ENCODE results near the gene SCIMP. TPM values are rescaled to one million over a fixed set of nuclear protein-coding genes. Genes with fewer than 3 reads are reported as not detected.

SCIMP gene
- total RNA-seq, result not detected in 2 replicates

DNA sequence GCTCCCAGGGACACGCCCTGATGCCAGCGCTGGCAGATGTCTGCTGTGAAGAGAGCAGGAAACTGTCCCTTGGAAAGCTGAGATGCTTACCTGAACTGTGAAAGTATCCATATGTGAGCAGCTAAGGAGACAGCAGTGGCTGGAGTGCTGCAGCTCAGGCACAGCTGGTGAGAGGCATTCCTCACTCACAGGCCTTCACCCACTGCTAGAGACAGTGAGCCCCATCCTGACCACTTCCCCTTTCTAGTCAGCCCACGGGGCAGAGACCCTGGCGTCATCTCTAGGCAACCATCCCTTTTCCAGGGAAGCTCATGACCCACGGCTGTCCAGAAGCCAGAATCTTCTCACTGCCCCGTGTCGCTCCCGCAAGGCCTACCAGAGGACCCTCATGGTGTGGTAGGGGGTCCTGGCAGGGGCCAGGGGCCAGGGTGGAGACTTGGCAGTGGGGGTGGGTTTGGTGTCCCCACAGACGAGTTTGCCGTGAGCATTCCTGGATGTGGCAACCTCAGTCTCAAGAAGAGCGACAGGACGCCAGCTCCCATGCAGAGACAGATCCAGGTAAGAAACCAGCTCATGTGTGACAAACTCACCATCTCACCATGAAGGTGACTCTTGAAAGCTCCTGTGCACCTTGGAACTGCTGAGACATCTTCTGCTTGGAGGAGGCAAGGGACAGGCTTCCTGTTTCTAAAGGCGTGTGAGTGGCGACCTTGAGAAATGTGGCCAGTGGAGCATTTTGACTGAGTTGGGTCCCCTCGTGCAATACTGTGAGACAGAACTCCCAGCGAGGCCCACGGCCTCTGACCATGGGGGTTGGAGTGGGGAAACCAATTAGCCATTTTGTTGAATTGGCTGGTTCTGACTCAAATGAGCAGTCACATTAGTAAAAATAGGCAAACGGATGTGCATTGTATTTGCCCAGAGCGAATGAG is at the start of gene SCIMP:
SCIMP (minus strand) TSS at position 216 of the 932 bp plus-strand sequence; CDS start at position 111, 105 bp downstream.
- Mint-ChIP-seq H3K27me3 (no peaks in the 10 kb centered on the region), H3K36me3 (ENCODE audit: low read depth) (no peaks in the 10 kb centered on the region), H3K4me3 (no peak within 1 kb of the TSS), H3K9me3 (no peaks in the 10 kb centered on the region), H3K27ac (no peak within 1 kb of the TSS), H3K4me1 (peaks cover 3% of the 10 kb centered on the region)
- intact Hi-C loops (cut with micrococcal nuclease), result loop anchor here (5.0 kb wide), 1 partner anchor 38 kb away; no protein-coding TSS in a partner anchor
- no peak for DNase-seq

DNA sequence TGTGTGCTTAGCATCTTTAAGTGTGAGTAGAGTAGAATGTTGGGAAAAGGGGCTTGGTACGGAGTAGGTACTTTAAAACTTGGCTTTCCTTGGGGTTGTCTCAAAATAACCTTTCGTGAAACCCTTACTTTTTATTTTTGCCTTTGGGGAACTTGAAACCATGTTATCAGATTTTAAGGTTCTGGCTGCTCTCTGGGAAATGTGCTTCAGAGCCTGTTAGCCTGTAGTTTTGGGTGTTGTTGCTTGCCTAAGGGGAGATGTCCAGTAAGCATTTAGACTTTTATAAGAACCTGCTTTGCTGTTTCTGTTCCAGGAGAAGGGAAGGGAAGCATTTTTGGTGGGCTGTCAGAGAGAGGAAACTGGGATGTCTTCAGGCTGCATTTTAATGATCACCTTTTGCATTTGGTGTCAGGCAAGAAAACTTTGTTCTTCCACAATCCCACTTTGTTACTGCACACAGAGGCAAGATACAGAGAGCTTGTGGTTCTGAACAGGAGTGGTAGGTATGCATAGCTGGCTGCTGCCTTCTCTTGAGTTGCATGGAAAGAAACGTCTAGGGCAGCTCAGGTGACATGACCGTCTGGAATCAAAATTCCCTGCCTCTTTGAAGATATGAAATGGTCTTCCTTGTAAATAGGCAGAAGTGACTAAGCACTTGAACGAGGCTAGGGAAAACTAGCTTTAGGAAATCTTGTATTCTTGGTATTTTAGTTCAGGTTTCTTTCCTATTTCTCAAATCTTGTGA is 49.1 kb upstream of the SCIMP start:
- H3K27me3 Mint-ChIP-seq, result peaks cover 2% of the 10 kb centered on the region
- no peaks in the 10 kb centered on the region for H3K9me3 Mint-ChIP-seq
- intact Hi-C loops (cut with micrococcal nuclease), result loop anchor here (5.0 to 10.0 kb wide), 2 partner anchors 151 to 204 kb away; partner anchors contain the start of genes C1QBP, DERL2 and MIS12

DNA sequence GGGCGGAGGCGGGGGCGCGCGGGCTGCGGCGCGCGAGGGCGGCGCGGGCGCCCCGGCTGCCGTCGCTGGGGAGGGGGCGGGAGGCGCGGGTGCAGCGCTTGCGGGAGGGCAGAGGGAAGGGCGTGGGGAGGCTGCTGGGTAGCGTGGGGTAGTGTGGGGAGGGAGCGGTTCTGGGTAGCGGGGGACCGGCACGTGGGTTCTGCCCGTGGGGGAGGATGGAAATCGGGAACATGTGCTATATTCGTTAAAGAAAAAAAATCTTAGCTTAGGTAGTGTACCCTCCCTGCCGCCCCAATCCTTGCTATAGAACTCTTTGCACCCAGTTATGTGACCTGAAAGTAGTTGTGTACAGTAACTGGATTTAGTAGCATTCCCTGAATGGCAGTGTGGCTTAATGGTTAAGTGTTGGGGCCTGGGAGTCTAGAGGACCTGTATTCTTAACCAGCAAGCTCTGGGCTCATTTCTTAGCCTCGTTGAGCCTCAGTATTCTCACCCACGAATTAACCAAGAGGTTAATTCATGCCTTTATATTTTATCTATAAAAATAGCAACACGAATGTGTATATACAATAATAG is 48.1 kb upstream of the SCIMP start:
- no peaks in the 10 kb centered on the region for H3K9me3 Mint-ChIP-seq
- H3K4me3 Mint-ChIP-seq, result peak overlapping the region; percentile 91
- H3K27me3 Mint-ChIP-seq, result peaks cover 2% of the 10 kb centered on the region
- peaks cover 23% of the 10 kb centered on the region for H3K4me1 Mint-ChIP-seq
- peak overlapping the region; percentile 94 for H3K27ac Mint-ChIP-seq
- intact Hi-C loops (cut with micrococcal nuclease), result loop anchor here (5.0 to 10.0 kb wide), 2 partner anchors 152 to 205 kb away; partner anchors contain the start of genes C1QBP, DERL2 and MIS12
- H3K36me3 Mint-ChIP-seq (ENCODE audit: low read depth), result peaks cover 22% of the 10 kb centered on the region
- DNase-seq, result no peak

More for the DNA sequence above, 49.1 kb upstream of the SCIMP start:
- Mint-ChIP-seq H3K36me3 (ENCODE audit: low read depth) (peaks cover 25% of the 10 kb centered on the region), H3K4me1 (peaks cover 29% of the 10 kb centered on the region), H3K27ac (peak overlapping the region; percentile 75), H3K4me3 (peak overlapping the region; percentile 91)
- no peak for DNase-seq

DNA sequence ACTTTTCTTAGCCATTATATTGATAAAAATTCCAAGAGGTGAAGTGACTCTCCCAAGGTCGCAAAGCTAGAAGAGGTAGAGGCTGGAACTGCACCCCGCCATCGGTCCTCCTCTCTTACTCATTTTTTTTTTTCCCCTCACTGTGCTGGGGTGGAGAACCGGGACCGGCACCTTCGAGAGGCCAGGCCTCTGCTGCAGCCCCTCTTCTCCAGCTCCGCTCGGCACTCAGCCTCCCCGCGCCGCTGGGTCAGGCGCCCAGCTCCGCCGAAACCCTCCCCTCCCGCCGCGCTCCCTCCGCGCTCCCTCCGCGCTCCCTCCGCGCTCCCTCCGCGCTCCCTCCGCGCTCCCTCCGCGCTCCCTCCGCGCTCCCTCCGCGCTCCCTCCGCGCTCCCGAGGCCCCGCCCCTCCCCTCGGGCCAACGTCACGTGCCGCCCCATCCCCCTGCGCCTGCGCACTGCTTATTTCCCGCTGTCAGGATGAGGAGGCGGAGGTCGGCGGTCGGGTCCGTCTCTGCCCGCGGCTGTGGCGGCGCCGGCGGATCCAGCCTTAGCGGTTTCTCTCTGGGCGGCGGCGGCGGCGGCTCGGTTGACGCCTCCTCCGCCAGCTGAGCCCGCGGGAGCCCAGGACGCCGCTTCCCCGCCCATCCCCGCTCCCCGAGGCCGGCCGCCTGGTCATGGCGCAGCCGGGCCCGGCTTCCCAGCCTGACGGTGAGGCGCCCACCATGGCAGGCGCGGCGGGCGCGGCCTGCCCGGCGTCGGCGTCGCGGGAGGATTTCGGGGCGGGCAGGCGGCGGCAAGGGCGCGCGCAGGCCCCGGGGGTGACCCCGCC is 47.4 kb upstream of the SCIMP start, which contains the start of gene RABEP1:
RABEP1 (plus strand) TSS at position 471 of the 828 bp plus-strand sequence; CDS start at position 674, 203 bp downstream.
- Mint-ChIP-seq H3K36me3 (ENCODE audit: low read depth) (peaks cover 22% of the 10 kb centered on the region), H3K27ac (peak within 1 kb of the TSS; percentile 94), H3K4me1 (peaks cover 23% of the 10 kb centered on the region), H3K9me3 (no peaks in the 10 kb centered on the region), H3K4me3 (peak within 1 kb of the TSS; percentile 91), H3K27me3 (peaks cover 2% of the 10 kb centered on the region)
- intact Hi-C loops (cut with micrococcal nuclease), result loop anchor here (5.0 to 10.0 kb wide), 2 partner anchors 153 to 205 kb away; partner anchors contain the start of genes C1QBP, DERL2 and MIS12
- peak; percentile 98 for DNase-seq

DNA sequence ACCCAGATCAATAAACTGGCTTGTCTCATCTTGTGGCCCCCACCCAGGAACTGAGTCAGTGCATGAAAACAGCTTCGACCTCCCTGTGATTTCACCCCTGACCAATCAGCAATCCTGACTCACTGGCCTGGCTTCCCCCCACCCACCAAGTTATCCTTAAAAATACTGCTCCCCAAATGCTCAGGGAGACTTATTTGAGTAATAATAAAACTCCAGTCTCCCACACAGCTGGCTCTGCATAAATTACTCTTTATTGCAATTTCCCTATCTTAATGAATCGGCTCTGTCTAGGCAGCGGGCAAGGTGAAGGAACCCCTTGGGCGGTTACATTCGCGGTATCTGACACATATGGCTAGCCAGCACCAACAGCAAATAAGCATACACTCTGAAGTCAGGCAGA is 37.7 kb upstream of the SCIMP start:
- intact Hi-C loops (cut with micrococcal nuclease), result no loop called here
- no peak for DNase-seq
- H3K9me3 Mint-ChIP-seq, result no peaks in the 10 kb centered on the region
- no peaks in the 10 kb centered on the region for H3K36me3 Mint-ChIP-seq (ENCODE audit: low read depth)
- peak overlapping the region; percentile 4 for H3K4me3 Mint-ChIP-seq
- H3K27ac Mint-ChIP-seq, result no peak overlapping the region
- H3K4me1 Mint-ChIP-seq, result peaks cover 6% of the 10 kb centered on the region
- no peaks in the 10 kb centered on the region for H3K27me3 Mint-ChIP-seq

DNA sequence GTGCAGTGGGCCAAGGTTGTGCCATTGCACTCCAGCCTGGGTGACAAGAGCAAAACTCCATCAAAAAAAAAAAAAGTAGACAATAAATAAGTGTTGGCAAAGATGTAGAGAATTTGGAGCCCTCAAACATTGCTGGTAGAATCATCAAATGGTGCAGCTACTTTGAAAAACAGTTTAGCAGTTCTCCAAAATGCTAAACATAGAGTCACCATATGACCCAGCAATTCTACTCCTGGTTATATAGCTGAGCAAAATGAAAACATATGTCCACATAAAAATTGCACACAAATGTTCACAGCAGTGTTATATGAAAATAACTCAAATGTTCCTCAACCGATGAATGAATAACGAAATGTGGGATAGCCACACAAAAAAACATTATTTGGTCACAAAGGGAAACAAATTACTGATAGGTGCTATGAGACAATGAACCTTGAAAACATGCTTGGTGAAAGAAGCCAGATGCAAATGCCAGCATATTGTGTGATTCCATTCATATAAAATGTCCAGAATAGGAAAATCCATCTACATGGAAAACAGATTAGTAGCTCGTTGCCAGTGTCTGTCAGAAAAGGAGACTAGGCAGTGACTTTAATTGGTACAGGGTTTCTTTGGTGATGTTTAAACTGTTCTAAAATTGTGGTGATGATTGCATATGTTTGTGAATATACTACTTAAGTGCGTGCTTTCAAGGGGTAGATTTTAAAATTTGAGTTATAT is 34.7 kb upstream of the SCIMP start:
- Mint-ChIP-seq H3K27ac (no peak overlapping the region), H3K4me1 (peaks cover 6% of the 10 kb centered on the region), H3K9me3 (no peaks in the 10 kb centered on the region), H3K36me3 (ENCODE audit: low read depth) (no peaks in the 10 kb centered on the region), H3K27me3 (no peaks in the 10 kb centered on the region), H3K4me3 (no peak overlapping the region)
- no peak for DNase-seq
- intact Hi-C loops (cut with micrococcal nuclease), result no loop called here

DNA sequence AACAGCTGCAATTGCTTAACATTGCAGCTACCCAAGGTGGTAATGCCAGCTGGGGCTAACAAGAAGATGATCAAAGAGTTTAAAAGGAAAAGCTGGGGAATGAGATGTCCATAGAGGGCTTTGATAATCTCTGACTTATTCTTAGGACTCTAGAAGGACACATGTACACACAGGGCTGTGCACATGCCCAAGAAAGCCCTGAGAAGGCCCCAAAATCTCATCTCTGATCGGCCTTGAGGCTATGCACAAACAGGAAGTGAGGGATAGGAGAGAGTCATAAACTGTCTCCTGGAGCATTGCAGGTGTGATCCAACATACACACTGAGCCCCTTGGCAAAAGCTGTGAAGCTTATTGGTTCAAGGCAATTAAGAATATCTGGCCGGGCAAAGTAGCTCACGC is 30.2 kb upstream of the SCIMP start:
- H3K27ac Mint-ChIP-seq, result no peak overlapping the region
- H3K4me1 Mint-ChIP-seq, result no peaks in the 10 kb centered on the region
- DNase-seq, result no peak
- intact Hi-C loops (cut with micrococcal nuclease), result no loop called here
- H3K27me3 Mint-ChIP-seq, result no peaks in the 10 kb centered on the region
- H3K36me3 Mint-ChIP-seq (ENCODE audit: low read depth), result no peaks in the 10 kb centered on the region
- H3K4me3 Mint-ChIP-seq, result no peak overlapping the region
- no peaks in the 10 kb centered on the region for H3K9me3 Mint-ChIP-seq

DNA sequence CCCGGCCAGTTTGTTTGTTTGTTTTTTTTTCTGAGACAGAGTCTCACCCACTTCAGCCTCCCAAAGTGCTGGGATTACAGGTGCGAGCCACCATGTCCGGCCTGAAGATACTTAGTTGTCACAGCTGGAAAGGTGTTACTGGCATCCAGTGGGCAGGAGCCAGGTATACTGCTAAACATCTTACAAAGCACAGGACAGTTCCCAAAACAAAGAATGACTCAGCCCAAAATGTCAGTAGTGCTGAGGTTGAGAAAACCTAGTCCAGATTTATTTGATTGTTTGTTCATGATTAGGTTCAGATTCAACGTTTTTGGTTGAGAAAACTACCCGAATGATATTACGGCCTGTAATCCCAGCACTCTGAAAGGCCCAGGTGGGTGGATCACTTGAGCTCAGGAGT is 28.8 kb upstream of the SCIMP start:
- peaks cover 2% of the 10 kb centered on the region for H3K27me3 Mint-ChIP-seq
- H3K36me3 Mint-ChIP-seq (ENCODE audit: low read depth), result no peaks in the 10 kb centered on the region
- H3K4me1 Mint-ChIP-seq, result no peaks in the 10 kb centered on the region
- no peaks in the 10 kb centered on the region for H3K9me3 Mint-ChIP-seq
- H3K4me3 Mint-ChIP-seq, result no peak overlapping the region
- no peak for DNase-seq
- intact Hi-C loops (cut with micrococcal nuclease), result no loop called here
- H3K27ac Mint-ChIP-seq, result no peak overlapping the region

DNA sequence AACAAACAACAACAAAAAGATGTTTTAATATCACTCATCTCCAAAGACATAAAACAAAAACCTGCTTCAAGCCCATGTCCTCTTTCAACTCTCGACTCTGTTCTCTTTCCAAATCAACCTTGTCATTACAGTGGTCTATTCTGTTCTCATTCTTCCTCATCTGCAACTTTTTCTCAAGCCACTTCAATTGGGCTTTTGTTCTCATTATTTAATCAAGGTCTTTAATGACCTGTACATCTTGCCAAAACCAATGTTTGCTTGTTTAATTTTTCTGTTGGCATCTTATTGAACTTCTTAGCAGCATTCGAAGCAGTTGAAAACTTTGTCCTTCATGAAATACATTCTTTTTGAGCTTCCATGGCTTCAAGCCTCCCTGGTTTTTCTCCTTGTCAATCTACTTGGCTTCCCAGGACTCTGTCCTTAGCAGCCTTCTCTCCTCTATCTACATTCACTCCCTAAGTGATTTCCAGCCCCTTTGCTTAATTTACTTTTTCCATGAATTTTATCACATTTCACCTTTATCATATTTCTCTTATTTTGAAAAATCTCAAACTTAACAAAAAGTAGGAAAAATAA is 27.8 kb upstream of the SCIMP start:
- H3K9me3 Mint-ChIP-seq, result no peaks in the 10 kb centered on the region
- no peak for DNase-seq
- H3K27ac Mint-ChIP-seq, result no peak overlapping the region
- H3K4me3 Mint-ChIP-seq, result no peak overlapping the region
- no peaks in the 10 kb centered on the region for H3K36me3 Mint-ChIP-seq (ENCODE audit: low read depth)
- H3K4me1 Mint-ChIP-seq, result no peaks in the 10 kb centered on the region
- intact Hi-C loops (cut with micrococcal nuclease), result no loop called here
- H3K27me3 Mint-ChIP-seq, result peaks cover 2% of the 10 kb centered on the region

DNA sequence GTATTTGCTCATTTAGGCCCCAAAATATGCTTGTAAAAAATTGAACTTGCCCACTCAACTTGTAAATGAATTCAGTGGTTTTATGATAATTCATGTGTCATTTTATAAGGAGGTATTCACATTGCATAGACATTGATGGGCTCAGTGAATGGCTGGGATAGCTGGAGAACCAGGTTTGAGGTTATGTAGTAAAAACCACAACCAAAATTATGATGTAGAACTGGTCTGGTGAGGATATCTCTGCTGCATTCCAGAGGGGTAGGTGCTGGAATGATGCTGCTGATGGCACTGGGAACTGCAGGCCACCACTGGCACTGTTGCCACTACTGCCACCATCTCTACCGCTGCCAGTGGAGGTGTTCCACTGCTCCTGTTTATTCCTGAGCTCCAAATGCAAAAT is 25.9 kb upstream of the SCIMP start:
- peaks cover 2% of the 10 kb centered on the region for H3K27me3 Mint-ChIP-seq
- DNase-seq, result no peak
- no peaks in the 10 kb centered on the region for H3K9me3 Mint-ChIP-seq
- no peak overlapping the region for H3K4me3 Mint-ChIP-seq
- intact Hi-C loops (cut with micrococcal nuclease), result no loop called here
- no peaks in the 10 kb centered on the region for H3K36me3 Mint-ChIP-seq (ENCODE audit: low read depth)
- no peak overlapping the region for H3K27ac Mint-ChIP-seq
- H3K4me1 Mint-ChIP-seq, result no peaks in the 10 kb centered on the region

DNA sequence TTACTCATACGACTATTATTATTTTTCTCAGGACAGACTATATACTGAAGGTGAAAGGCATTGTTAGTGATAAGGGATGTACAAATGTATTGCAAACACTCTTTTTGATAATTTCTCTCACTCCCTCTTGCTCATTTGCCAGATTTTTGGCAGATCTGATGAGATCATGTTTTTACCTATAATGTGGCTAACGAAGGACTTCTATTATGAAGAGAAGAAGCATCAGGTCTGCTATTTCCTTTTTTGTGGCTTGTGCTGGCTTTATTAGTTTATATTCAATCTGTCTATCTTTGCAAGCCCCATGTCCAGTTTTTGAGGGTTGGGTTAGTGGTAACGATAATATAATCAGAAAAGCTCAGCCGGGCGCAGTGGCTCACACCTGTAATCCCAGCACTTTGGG is 22.5 kb upstream of the SCIMP start:
- Mint-ChIP-seq H3K4me3 (no peak overlapping the region), H3K36me3 (ENCODE audit: low read depth) (no peaks in the 10 kb centered on the region), H3K27ac (no peak overlapping the region), H3K27me3 (peaks cover 2% of the 10 kb centered on the region), H3K9me3 (no peaks in the 10 kb centered on the region), H3K4me1 (peaks cover 6% of the 10 kb centered on the region)
- intact Hi-C loops (cut with micrococcal nuclease), result no loop called here
- DNase-seq, result no peak

DNA sequence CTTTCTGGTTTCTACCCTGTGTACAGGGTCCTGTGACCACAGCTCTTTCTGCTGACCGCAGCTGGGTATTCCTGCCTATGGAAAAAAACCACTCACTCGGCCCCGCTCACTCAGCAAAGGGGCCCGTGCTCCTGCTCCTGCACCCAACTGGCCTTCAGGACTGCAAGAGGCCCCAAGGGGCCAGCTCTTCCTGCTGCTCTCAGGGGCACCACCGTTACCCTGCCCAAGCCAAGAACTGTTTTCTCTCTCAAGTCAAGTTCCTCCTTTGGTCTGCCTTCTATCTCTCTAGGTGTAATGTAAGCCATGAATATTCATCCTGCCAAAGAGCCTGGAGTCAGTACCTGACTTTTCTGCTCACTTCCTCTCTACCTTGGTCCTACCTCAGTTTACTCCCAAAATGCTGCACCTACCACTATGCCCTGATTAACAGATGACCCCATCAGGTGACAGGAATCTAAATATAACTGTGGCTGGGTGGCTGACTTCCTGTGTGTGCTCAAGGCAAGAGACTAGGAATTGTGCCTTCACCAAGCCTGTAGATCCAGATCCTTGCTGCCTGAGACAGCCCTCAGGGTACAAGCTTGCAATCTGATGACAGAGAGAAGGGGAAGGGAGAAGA is 20.4 kb upstream of the SCIMP start:
- peaks cover 6% of the 10 kb centered on the region for H3K4me1 Mint-ChIP-seq
- intact Hi-C loops (cut with micrococcal nuclease), result no loop called here
- no peak overlapping the region for H3K27ac Mint-ChIP-seq
- no peaks in the 10 kb centered on the region for H3K9me3 Mint-ChIP-seq
- H3K4me3 Mint-ChIP-seq, result no peak overlapping the region
- H3K27me3 Mint-ChIP-seq, result peaks cover 2% of the 10 kb centered on the region
- DNase-seq, result no peak
- H3K36me3 Mint-ChIP-seq (ENCODE audit: low read depth), result no peaks in the 10 kb centered on the region

Data from activated CD4-positive, alpha-beta T cell treated with anti-CD3 and anti-CD28 coated beads, Interleukin-2, amount 10 ng/mL, durations not matched to agents 24 days and 14 days (primary cell).